Gastroesophageal sphincter (tissue), 4 donors: Measurements from ENCODE around the gene NFATC2. TPM values are rescaled to one million over a fixed set of nuclear protein-coding genes. Genes with fewer than 3 reads are reported as not detected.

Experiments
- ATAC-seq: fragments of 150-250 bp; one replicate; pipeline ENCODE4 v1.9.1; 2016; ENCODE audit warnings: mild to moderate bottlenecking, moderate library complexity
- H3K27ac ChIP-seq, 4 donors: fragments of 200-600 bp; sonication (generic) in 3 of 4; 1 replicate in 3 of 4; 2 replicates in 1 of 4; pipeline ENCODE4 v1.5.1; 2016 to 2019
- H3K27me3 ChIP-seq: fragments of 200-600 bp; sonication (generic); one replicate; pipeline ENCODE4 v1.5.1; 2019
- H3K36me3 ChIP-seq, 2 donors: fragments of 200-600 bp; sonication (generic); one replicate each; pipeline ENCODE4 v1.5.1; 2019; ENCODE audit warnings: control low read depth in 1 of 2
- H3K4me1 ChIP-seq, 3 donors: fragments of 200-600 bp; sonication (generic); 1 replicate in 2 of 3; 2 replicates in 1 of 3; pipeline ENCODE4 v1.5.1; 2016 to 2019; ENCODE audit warnings: control low read depth in 2 of 3
- H3K4me3 ChIP-seq, 2 donors: fragments of 200-600 bp; sonication (generic); one replicate each; pipeline ENCODE4 v1.5.1; 2019; ENCODE audit warnings: mild to moderate bottlenecking in 1 of 2, moderate library complexity in 1 of 2
- H3K9me3 ChIP-seq, 3 donors: fragments of 200-600 bp; sonication (generic); one replicate each; pipeline ENCODE4 v1.5.1; 2017 to 2019; ENCODE audit warnings: control low read depth in 2 of 3
- EP300 ChIP-seq: sonication (generic); formaldehyde crosslinking; IDR thresholded peaks from one replicate; pipeline ENCODE4 v1.6.1; 2017; ENCODE audit warnings: antibody characterized with exemption, mild to moderate bottlenecking
- POLR2A ChIP-seq, 2 donors: fragments of 450-650 bp; IDR thresholded peaks; one replicate each; pipeline ENCODE4 v1.6.1; 2017; ENCODE audit warnings: antibody characterized with exemption in 2 of 2, mild to moderate bottlenecking in 2 of 2, moderate library complexity in 1 of 2
- POLR2AphosphoS5 ChIP-seq: sonication (generic); formaldehyde crosslinking; IDR thresholded peaks from one replicate; pipeline ENCODE4 v1.6.1; 2017; ENCODE audit warnings: antibody characterized with exemption
- WGBS, 2 donors: methylation state at CpG; one replicate each; pipeline ENCODE4 v1.1.5; 2018; ENCODE audit warnings: low coverage in 1 of 2; 5-methylcytosine and 5-hydroxymethylcytosine counted together
- total RNA-seq, 4 donors: library from RNA; depleted of rRNA; stranded (reverse); fragments of >200 nt; gene quantifications; one replicate each; pipeline ENCODE4 v1.1.0, GENCODE V29; 2016
- TF ChIP-seq, protein P1 (sequence below), 4 experiments: fragments of 200-600 bp in 2 of 4; fragments of 450-650 bp in 2 of 4; sonication (generic) in 1 of 4; IDR thresholded peaks; one replicate each; pipeline ENCODE4 v1.5.1; 2017 to 2019; ENCODE audit warnings: antibody characterized with exemption in 4 of 4, mild to moderate bottlenecking in 2 of 4, moderate library complexity in 2 of 4

NFATC2 gene
- total RNA-seq, 4 donors from 2014 or later: 4.4 to 20.2 (median 9.0) TPM

- WGBS, 2 donors: 83 to 100% methylated on average over 3 of the region's 7 CpGs
- TF ChIP-seq POLR2A (IDR thresholded peaks at IDR 0.05): no peak
- TF ChIP-seq EP300: no peak
- TF ChIP-seq, protein P1, sequence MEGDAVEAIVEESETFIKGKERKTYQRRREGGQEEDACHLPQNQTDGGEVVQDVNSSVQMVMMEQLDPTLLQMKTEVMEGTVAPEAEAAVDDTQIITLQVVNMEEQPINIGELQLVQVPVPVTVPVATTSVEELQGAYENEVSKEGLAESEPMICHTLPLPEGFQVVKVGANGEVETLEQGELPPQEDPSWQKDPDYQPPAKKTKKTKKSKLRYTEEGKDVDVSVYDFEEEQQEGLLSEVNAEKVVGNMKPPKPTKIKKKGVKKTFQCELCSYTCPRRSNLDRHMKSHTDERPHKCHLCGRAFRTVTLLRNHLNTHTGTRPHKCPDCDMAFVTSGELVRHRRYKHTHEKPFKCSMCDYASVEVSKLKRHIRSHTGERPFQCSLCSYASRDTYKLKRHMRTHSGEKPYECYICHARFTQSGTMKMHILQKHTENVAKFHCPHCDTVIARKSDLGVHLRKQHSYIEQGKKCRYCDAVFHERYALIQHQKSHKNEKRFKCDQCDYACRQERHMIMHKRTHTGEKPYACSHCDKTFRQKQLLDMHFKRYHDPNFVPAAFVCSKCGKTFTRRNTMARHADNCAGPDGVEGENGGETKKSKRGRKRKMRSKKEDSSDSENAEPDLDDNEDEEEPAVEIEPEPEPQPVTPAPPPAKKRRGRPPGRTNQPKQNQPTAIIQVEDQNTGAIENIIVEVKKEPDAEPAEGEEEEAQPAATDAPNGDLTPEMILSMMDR (IDR thresholded peaks at IDR 0.05): no peak
- no peak for TF ChIP-seq POLR2AphosphoS5
- Histone ChIP-seq H3K9me3 (no peaks in the 10 kb centered on the region), H3K4me3 (no peak overlapping the region), H3K4me1 (peaks cover 0 to 53% (median 12%) of the 10 kb centered on the region in 3 donors), H3K27ac (no peak overlapping the region), H3K27me3 (peaks cover 3% of the 10 kb centered on the region), H3K36me3 (no peaks in the 10 kb centered on the region)
- no peak for ATAC-seq
Measured at GRCh38 chr20:51495921-51496545, 46.5 kb downstream of the NFATC2 start.

DNA sequence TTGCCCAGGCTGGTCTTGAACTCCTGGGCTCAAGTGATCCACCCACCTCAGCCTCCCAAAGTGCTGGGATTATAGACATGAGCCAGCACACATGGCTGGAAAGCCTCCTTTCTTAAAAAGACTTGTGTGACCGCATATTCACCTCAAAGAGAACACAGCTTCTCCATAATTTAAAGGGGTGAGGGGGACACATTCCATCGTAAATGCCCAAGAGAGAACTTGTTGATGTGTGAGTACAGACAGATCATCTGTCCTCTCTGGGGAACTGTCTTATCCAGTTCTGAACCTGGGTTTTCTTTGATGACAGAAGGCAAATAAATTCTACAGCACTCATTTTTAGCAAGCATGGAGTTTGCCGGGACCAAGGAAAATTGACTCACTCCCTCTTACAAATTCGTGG is 47.2 kb downstream of the NFATC2 start:
- TF ChIP-seq POLR2A (IDR thresholded peaks at IDR 0.05): no peak
- TF ChIP-seq, protein P1 (IDR thresholded peaks at IDR 0.05): no peak
- Histone ChIP-seq H3K27me3 (peaks cover 3% of the 10 kb centered on the region), H3K4me1 (peaks cover 0 to 53% (median 12%) of the 10 kb centered on the region in 3 donors), H3K4me3 (no peak overlapping the region), H3K27ac (no peak overlapping the region), H3K36me3 (no peaks in the 10 kb centered on the region), H3K9me3 (no peaks in the 10 kb centered on the region)
- ATAC-seq: no peak
- whole genome bisulfite sequencing, 2 donors: 74 to 94% methylated on average over 3 of the region's 4 CpGs

DNA sequence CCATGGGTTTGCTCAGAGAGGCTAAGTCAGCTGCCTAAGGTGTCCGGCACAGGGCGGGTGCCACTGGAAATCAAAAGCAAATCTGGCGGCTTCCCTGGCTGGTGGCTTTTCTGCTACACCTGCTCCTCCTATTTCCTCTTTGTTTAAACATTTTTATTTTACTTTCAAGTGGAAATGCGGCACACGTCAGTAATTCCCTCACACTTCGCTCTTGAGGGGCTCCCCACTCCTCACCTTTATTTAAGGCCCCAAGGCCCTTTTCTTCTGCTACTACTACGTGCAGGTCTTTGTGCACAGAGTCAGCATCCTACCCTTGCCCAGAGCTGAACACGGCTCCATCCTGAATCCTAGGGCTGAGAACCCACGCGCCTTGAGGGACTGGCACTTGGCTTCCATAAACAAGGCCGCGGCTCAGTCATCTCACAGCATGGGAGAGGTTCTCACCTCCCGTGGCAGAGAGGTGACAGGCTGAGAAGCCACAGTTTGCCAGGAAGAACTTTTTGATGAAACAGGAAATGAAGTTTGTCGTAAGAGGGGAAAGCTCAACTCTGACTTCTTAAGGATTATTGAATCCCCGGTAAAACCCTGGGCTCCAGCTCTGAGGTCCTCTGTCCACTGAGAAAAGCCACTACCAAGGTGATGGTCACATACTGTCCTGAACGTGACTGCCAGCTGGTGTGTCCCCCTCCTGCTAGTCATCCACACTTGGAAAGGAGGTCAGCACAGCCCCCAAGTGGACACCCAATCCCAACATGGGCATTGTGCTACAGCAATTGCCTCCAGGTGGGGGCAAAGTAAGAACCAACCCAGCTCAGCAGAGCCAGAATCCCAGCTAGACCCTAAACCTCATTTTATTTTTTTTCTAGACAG is 48.0 kb downstream of the NFATC2 start:
- ATAC-seq: no peak
- no peaks in the 10 kb centered on the region for H3K9me3 ChIP-seq
- H3K27ac ChIP-seq: no peak overlapping the region
- peaks cover 3% of the 10 kb centered on the region for H3K27me3 ChIP-seq
- TF ChIP-seq POLR2A (IDR thresholded peaks at IDR 0.05): no peak
- TF ChIP-seq EP300: no peak
- no peak for TF ChIP-seq POLR2AphosphoS5
- TF ChIP-seq, protein P1 (IDR thresholded peaks at IDR 0.05): no peak
- peaks cover 0 to 53% (median 12%) of the 10 kb centered on the region in 3 donors for H3K4me1 ChIP-seq
- H3K36me3 ChIP-seq: no peaks in the 10 kb centered on the region
- 85 to 92% methylated on average over 7 to 8 of the region's 16 CpGs for WGBS, 2 donors
- no peak overlapping the region for H3K4me3 ChIP-seq

DNA sequence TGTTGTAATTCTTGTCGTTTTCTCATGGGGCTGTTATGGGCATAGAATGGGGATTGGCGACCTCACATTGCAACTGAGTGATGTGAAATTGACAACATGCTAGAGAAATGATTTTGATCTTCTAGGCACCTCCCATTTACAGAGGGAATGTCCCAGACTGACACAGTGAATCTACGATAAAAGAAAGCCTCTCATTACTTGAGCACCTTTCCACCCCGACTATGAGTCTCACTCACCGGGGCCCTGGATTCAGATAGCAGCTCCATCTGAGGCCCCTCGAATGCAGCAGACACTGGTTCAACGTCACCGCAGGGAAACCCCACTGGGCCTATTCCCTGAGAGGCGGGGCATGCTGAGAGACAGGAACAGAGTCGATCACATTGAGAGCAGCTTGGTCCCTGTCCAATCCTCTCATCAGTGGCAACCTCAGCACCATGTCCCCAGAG is 49.1 kb downstream of the NFATC2 start:
- Histone ChIP-seq H3K9me3 (no peaks in the 10 kb centered on the region), H3K27ac (no peak overlapping the region), H3K4me3 (no peak overlapping the region), H3K4me1 (peaks cover 0 to 53% (median 12%) of the 10 kb centered on the region in 3 donors), H3K27me3 (peaks cover 3% of the 10 kb centered on the region), H3K36me3 (no peaks in the 10 kb centered on the region)
- no peak for TF ChIP-seq POLR2A (IDR thresholded peaks at IDR 0.05)
- TF ChIP-seq POLR2AphosphoS5: no peak
- TF ChIP-seq, protein P1 (IDR thresholded peaks at IDR 0.05): no peak
- no peak for TF ChIP-seq EP300
- 67% methylated on average over 8 of the region's 10 CpGs; no CpG with 5 or more reads in 1 of the 2 donors for WGBS, 2 donors
- ATAC-seq: no peak
